HepG2 (cell line): Measurements from ENCODE around the gene PCBP2. TPM values are rescaled to one million over a fixed set of nuclear protein-coding genes. Genes with fewer than 3 reads are reported as not detected.

Experiments used
- ATAC-seq: fragments of 200-7000 bp; cut with Tn5 transposase; 3 replicates; pipeline ENCODE4 v1.9.1; 2020; ENCODE audit warnings: mild to moderate bottlenecking, moderate library complexity
- BruUV-seq: library from RNA; stranded (reverse); fragments of 400-500 nt; replicated peaks from 2 replicates; lab custom pipeline; 2021; lab: Mats Ljungman, UMichigan
- CTCF ChIA-PET: fragments of 300-600 bp; formaldehyde crosslinking; extraction: SDS; loops from one replicate; lab custom pipeline; 2021; ENCODE audit warnings: low total read pairs, inconsistent platforms, low intra/inter-chr PET ratio; lab: Yijun Ruan, JAX
- POLR2A ChIA-PET: fragments of 350-600 bp; sonication (Branson Sonifier 250); formaldehyde crosslinking; loops from one replicate; lab custom pipeline; 2020; ENCODE audit warnings: antibody characterized with exemption, inconsistent platforms; lab: Yijun Ruan, JAX
- DNase-seq: peaks from one replicate; pipeline ENCODE4 v3.0.0-alpha.2; 2015; ENCODE audit warnings: low spot score
- FAIRE-seq: peaks from 3 replicates; lab custom pipeline; 2011; peaks lifted over from hg19 to GRCh38; lab: Jason Lieb, UNC
- H2AFZ ChIP-seq: one replicate; pipeline ENCODE4 v1.6.1; 2011; ENCODE audit warnings: low read length, inconsistent platforms
- H3K27ac ChIP-seq: fragments of 300-600 bp; 3 replicates; pipeline ENCODE4 v1.8.0; 2011; ENCODE audit warnings: mixed run types, mild to moderate bottlenecking, mixed read lengths, low read length, inconsistent platforms; ENCODE audit not compliant: insufficient read depth; ENCODE audit errors: extremely low read length
- H3K27me3 ChIP-seq, 2 experiments: fragments of 200-600 bp in 1 of 2; 2 replicates in 1 of 2; 3 replicates in 1 of 2; pipeline versions ENCODE4 v1.6.0 to v1.8.0; 2011; ENCODE audit warnings: low read length in 2 of 2, mild to moderate bottlenecking in 2 of 2, moderate library complexity in 2 of 2, inconsistent platforms in 1 of 2; ENCODE audit not compliant: insufficient read depth in 2 of 2, control insufficient read depth in 1 of 2
- H3K36me3 ChIP-seq, 2 experiments: fragments of 200-600 bp in 1 of 2; replicated peaks in 1 of 2; 2 replicates in 1 of 2; 3 replicates in 1 of 2; pipeline versions ENCODE4 v1.5.1 to v1.8.0; 2011; ENCODE audit warnings: low read length in 2 of 2, inconsistent platforms in 1 of 2; ENCODE audit not compliant: insufficient read depth in 2 of 2, control insufficient read depth in 1 of 2
- H3K4me1 ChIP-seq: 2 replicates; pipeline ENCODE4 v1.5.1; 2012; ENCODE audit warnings: low read length, inconsistent platforms; ENCODE audit not compliant: insufficient read depth
- H3K4me2 ChIP-seq: 2 replicates; pipeline ENCODE4 v1.6.0; 2011; ENCODE audit warnings: low read depth, low read length, inconsistent platforms
- H3K4me3 ChIP-seq, 3 experiments: fragments of 200-600 bp in 1 of 3; sonication (generic), shearing (Covaris generic) in 1 of 3; replicated peaks in 1 of 3; 2 replicates each; pipeline ENCODE4 v1.5.1; 2011 to 2016; ENCODE audit warnings: low read length in 3 of 3, inconsistent platforms in 2 of 3, low read depth in 2 of 3, mild to moderate bottlenecking in 2 of 3, control low read depth in 1 of 3, mixed read lengths in 1 of 3; ENCODE audit not compliant: insufficient read depth in 1 of 3
- H3K79me2 ChIP-seq: one replicate; pipeline ENCODE4 v1.6.1; 2011; ENCODE audit warnings: low read length, inconsistent platforms; ENCODE audit not compliant: insufficient read depth
- H3K9ac ChIP-seq: 2 replicates; pipeline ENCODE4 v1.6.0; 2011; ENCODE audit warnings: mild to moderate bottlenecking, low read depth, low read length, inconsistent platforms; ENCODE audit not compliant: insufficient read depth
- H3K9me3 ChIP-seq: 2 replicates; pipeline ENCODE4 v1.5.1; 2012; ENCODE audit warnings: mild to moderate bottlenecking, low read length
- H4K20me1 ChIP-seq: 2 replicates; pipeline ENCODE4 v1.6.0; 2011; ENCODE audit warnings: inconsistent platforms, mild to moderate bottlenecking, low read length, moderate library complexity; ENCODE audit not compliant: insufficient read depth
- BCL6 ChIP-seq: IDR thresholded peaks from 2 replicates; pipeline ENCODE4 v1.6.1; 2016; ENCODE audit warnings: missing genetic modification reagents, missing compliant biosample characterization
- GATA4 ChIP-seq: sonication (generic); IDR thresholded peaks from 2 replicates; pipeline ENCODE4 v1.6.1; 2016; ENCODE audit warnings: antibody characterized with exemption, low read depth, borderline replicate concordance
- JUN ChIP-seq: sonication (generic); formaldehyde crosslinking; IDR thresholded peaks from 2 replicates; pipeline ENCODE4 v1.4.0; 2020; ENCODE audit warnings: mild to moderate bottlenecking, missing genetic modification reagents
- RORA ChIP-seq: sonication (generic); formaldehyde crosslinking; IDR thresholded peaks from 2 replicates; pipeline ENCODE4 v1.5.0; 2020; ENCODE audit warnings: mild to moderate bottlenecking, missing genetic modification reagents, moderate library complexity
- SOX6 ChIP-seq, 2 experiments: fragments of 450-650 bp in 1 of 2; sonication (generic) in 1 of 2; formaldehyde crosslinking in 1 of 2; IDR thresholded peaks; 2 replicates each; pipeline versions ENCODE4 v1.4.0 to v1.6.1; 2017 to 2020; ENCODE audit warnings: antibody characterized with exemption in 1 of 2, mild to moderate bottlenecking in 1 of 2, missing genetic modification reagents in 1 of 2
- ZNF232 ChIP-seq: sonication (generic); formaldehyde crosslinking; IDR thresholded peaks from 2 replicates; pipeline ENCODE4 v1.4.0; 2020; ENCODE audit warnings: missing genetic modification reagents, borderline replicate concordance
- ZNF326 ChIP-seq: sonication (generic); formaldehyde crosslinking; IDR thresholded peaks from 2 replicates; pipeline ENCODE4 v1.4.0; 2020; ENCODE audit warnings: missing genetic modification reagents, borderline replicate concordance
- ZNF432 ChIP-seq: sonication (generic); formaldehyde crosslinking; IDR thresholded peaks from 2 replicates; pipeline ENCODE4 v1.5.0; 2020; ENCODE audit warnings: missing genetic modification reagents, mild to moderate bottlenecking, borderline replicate concordance
- WGBS: methylation state at CpG from one replicate; pipeline ENCODE4 v1.1.6; 2017; ENCODE audit warnings: low lambda C conversion rate; 5-methylcytosine and 5-hydroxymethylcytosine counted together
- in situ Hi-C: cut with HindIII; loops from 2 replicates; pipeline ENCODE4 v1.10.0; 2017; ENCODE audit warnings: low pct_unique_long_range_greater_than_20kb; ENCODE audit not compliant: extremely low pct_ligation_motif_present
- intact Hi-C: fragments of 100-400 bp; cut with micrococcal nuclease; formaldehyde crosslinking; loops from one replicate; pipeline ENCODE4 v1.10.0; 2022; ENCODE audit not compliant: unreplicated experiment
- polyA plus RNA-seq, 8 experiments: library from polyadenylated mRNA; depleted of rRNA in 3 of 8; stranded (reverse) in 7 of 8; unstranded in 1 of 8; fragments of >200 nt; fragmentation: Illumina TruSeq in 4 of 8; extraction: Trizol in 4 of 8; gene quantifications; 2 replicates each; pipeline versions ENCODE4 v1.2.1 to v1.2.3, GENCODE V29; 2011 to 2016; ENCODE audit warnings: low read depth in 4 of 8, missing spikeins in 1 of 8, mixed read lengths in 1 of 8; ENCODE audit not compliant: insufficient read depth in 1 of 8
- total RNA-seq, 5 experiments: library from RNA; depleted of rRNA; stranded (reverse); fragments of >200 nt; fragmentation: Illumina TruSeq; extraction: Trizol; gene quantifications; 2 replicates each; pipeline ENCODE4 v1.2.3, GENCODE V29; 2016; ENCODE audit warnings: low read depth in 1 of 5
- TF ChIP-seq, protein P1 (sequence below): sonication (generic); formaldehyde crosslinking; IDR thresholded peaks from 2 replicates; pipeline ENCODE4 v1.8.1; 2023; ENCODE audit warnings: mild to moderate bottlenecking, missing genetic modification reagents, borderline replicate concordance
- TF ChIP-seq, protein P2 (sequence below): sonication (generic); formaldehyde crosslinking; IDR thresholded peaks from 2 replicates; pipeline ENCODE4 v1.8.0; 2022; ENCODE audit warnings: mild to moderate bottlenecking, missing genetic modification reagents, moderate library complexity
- TF ChIP-seq, protein P3 (sequence below): IDR thresholded peaks from 2 replicates; pipeline ENCODE4 v1.6.1; 2016; ENCODE audit warnings: missing compliant biosample characterization, missing genetic modification reagents, borderline replicate concordance
- TF ChIP-seq, protein P4 (sequence below): IDR thresholded peaks from 2 replicates; pipeline ENCODE4 v1.6.1; 2016; ENCODE audit warnings: missing genetic modification reagents, missing compliant biosample characterization
- TF ChIP-seq, protein P5 (sequence below): sonication (generic); formaldehyde crosslinking; IDR thresholded peaks from 2 replicates; pipeline ENCODE4 v1.5.1; 2020; ENCODE audit warnings: mild to moderate bottlenecking, missing genetic modification reagents, moderate library complexity

PCBP2 gene
- total and polyA plus RNA-seq, 2 of the 13 experiments (the other 11 are each of a cell fraction or from before 2014, with no cell fraction given): 154 to 345 TPM

DNA sequence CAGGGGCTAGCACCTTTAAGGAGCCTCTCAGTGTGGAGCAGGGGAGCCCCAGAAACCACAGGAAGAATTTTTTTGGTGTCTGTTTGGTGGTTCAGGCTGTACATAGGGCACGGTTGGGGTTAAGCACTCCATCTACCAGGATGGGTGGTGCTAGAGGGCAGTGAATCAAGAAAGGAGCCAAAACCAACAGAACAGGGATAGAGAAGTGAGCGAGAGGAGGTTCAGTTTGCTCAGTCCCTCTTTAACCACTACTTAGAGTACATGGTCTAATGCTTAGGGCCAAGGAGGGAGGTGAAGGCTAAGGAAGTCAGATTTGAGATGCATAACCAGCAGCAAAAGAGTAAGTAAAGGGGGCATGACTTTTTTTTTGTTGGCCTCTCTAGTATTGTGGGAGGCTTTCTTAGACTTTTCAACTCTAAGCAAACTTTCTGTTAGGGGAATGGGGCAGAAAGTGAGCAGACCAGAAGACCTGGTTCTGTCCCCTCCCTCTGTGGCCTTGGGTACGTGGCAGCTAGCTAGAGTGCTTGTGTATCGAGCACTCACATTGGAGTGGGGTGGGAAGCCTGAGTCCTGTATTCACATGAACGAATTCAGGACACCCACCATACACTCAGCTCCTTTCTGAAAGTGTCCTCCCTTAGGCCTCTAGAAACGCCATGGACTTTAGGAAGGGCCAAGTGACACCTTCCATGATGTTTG is 62.0 kb downstream of the PCBP2 start (continued):
- TF ChIP-seq, protein P1, sequence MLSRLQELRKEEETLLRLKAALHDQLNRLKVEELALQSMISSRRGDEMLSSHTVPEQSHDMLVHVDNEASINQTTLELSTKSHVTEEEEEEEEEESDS (CRISPR knock-in tag): no peak
- TF ChIP-seq RORA (CRISPR knock-in tag) (no peak), ZNF432 (CRISPR knock-in tag) (no peak), JUN (CRISPR knock-in tag) (no peak), ZNF326 (CRISPR knock-in tag) (no peak), BCL6 (CRISPR knock-in tag) (no peak)
- TF ChIP-seq, protein P2, sequence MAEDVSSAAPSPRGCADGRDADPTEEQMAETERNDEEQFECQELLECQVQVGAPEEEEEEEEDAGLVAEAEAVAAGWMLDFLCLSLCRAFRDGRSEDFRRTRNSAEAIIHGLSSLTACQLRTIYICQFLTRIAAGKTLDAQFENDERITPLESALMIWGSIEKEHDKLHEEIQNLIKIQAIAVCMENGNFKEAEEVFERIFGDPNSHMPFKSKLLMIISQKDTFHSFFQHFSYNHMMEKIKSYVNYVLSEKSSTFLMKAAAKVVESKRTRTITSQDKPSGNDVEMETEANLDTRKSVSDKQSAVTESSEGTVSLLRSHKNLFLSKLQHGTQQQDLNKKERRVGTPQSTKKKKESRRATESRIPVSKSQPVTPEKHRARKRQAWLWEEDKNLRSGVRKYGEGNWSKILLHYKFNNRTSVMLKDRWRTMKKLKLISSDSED: no peak

DNA sequence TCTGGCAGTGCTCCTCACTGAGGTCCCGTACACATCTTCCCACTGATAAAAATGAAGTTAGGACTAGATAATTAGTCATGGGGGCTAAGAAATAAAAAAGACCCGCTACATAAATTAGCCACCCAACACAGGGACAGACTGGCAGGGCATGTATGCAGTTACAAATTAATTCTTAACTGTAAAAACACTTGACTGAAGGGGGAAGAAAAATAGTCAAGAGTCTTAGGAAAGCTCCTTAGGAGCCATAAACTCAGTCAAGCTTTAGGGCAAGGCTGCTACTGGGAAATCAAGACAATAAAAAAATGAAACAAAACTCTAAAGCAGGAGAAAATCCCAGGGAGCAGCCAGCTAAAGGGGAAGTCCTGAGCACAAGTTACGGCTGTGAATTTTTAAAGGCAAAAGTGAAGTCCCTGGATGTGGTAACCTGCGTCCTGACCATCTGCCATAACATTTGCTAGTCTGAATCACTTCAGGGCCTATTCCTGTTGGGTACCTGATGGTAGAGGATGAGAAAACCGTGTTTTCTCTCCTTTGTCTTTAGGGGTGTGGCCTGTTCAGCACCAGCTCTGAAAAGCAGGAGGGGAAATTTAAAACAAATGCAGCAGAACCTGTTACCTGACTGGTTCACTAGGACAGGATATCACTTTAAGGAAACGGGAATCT is 62.9 kb downstream of the PCBP2 start:
- H3K27ac ChIP-seq: no peak overlapping the region
- ATAC-seq: no peak
- H3K79me2 ChIP-seq: no peaks in the 10 kb centered on the region
- H3K9ac ChIP-seq: no peak overlapping the region
- no peak overlapping the region for H2AFZ ChIP-seq
- intact Hi-C loops: no loop called here
- in situ Hi-C loops: no loop called here
- FAIRE-seq: no peak
- no peak overlapping the region for H3K4me3 ChIP-seq
- ChIA-PET CTCF (no interaction called here), POLR2A (interaction anchor here (1.9 kb wide), 1 partner anchor 13 kb away, joined by 6 read pairs; the partner anchor contains the start of gene TARBP2)
- DNase-seq: no peak
- WGBS: 94% methylated on average over 6 of the region's 6 CpGs
- H3K36me3 ChIP-seq: peaks cover 17 to 70% of the 10 kb centered on the region in 2 experiments
- H3K4me2 ChIP-seq: no peak overlapping the region
- BruUV-seq: no TSS peak
- H3K4me1 ChIP-seq: no peaks in the 10 kb centered on the region
- H3K27me3 ChIP-seq: no peaks in the 10 kb centered on the region
- no peaks in the 10 kb centered on the region for H3K9me3 ChIP-seq
- H4K20me1 ChIP-seq: no peaks in the 10 kb centered on the region
- TF ChIP-seq GATA4: no peak
- TF ChIP-seq SOX6 (IDR thresholded peaks at IDR 0.05): no peak
- no peak for TF ChIP-seq SOX6 (CRISPR knock-in tag; IDR thresholded peaks at IDR 0.05)
- TF ChIP-seq, protein P3, sequence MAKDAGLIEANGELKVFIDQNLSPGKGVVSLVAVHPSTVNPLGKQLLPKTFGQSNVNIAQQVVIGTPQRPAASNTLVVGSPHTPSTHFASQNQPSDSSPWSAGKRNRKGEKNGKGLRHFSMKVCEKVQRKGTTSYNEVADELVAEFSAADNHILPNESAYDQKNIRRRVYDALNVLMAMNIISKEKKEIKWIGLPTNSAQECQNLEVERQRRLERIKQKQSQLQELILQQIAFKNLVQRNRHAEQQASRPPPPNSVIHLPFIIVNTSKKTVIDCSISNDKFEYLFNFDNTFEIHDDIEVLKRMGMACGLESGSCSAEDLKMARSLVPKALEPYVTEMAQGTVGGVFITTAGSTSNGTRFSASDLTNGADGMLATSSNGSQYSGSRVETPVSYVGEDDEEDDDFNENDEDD (CRISPR knock-in tag): no peak
- TF ChIP-seq, protein P4, sequence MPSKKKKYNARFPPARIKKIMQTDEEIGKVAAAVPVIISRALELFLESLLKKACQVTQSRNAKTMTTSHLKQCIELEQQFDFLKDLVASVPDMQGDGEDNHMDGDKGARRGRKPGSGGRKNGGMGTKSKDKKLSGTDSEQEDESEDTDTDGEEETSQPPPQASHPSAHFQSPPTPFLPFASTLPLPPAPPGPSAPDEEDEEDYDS (CRISPR knock-in tag): no peak
- TF ChIP-seq, protein P5, sequence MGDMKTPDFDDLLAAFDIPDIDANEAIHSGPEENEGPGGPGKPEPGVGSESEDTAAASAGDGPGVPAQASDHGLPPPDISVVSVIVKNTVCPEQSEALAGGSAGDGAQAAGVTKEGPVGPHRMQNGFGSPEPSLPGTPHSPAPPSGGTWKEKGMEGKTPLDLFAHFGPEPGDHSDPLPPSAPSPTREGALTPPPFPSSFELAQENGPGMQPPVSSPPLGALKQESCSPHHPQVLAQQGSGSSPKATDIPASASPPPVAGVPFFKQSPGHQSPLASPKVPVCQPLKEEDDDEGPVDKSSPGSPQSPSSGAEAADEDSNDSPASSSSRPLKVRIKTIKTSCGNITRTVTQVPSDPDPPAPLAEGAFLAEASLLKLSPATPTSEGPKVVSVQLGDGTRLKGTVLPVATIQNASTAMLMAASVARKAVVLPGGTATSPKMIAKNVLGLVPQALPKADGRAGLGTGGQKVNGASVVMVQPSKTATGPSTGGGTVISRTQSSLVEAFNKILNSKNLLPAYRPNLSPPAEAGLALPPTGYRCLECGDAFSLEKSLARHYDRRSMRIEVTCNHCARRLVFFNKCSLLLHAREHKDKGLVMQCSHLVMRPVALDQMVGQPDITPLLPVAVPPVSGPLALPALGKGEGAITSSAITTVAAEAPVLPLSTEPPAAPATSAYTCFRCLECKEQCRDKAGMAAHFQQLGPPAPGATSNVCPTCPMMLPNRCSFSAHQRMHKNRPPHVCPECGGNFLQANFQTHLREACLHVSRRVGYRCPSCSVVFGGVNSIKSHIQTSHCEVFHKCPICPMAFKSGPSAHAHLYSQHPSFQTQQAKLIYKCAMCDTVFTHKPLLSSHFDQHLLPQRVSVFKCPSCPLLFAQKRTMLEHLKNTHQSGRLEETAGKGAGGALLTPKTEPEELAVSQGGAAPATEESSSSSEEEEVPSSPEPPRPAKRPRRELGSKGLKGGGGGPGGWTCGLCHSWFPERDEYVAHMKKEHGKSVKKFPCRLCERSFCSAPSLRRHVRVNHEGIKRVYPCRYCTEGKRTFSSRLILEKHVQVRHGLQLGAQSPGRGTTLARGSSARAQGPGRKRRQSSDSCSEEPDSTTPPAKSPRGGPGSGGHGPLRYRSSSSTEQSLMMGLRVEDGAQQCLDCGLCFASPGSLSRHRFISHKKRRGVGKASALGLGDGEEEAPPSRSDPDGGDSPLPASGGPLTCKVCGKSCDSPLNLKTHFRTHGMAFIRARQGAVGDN (CRISPR knock-in tag): no peak
- no peak for TF ChIP-seq ZNF232 (CRISPR knock-in tag)
